ENCODE results near the gene HS6ST3. TPM values are rescaled to one million over a fixed set of nuclear protein-coding genes. Genes with fewer than 3 reads are reported as not detected.
"Not testable (repeated sequence)": the region's sequence is repeated elsewhere in the genome, so short reads cannot be mapped to it uniquely, and the experiment has no call there.

The HS6ST3 gene
- total and polyA plus RNA-seq, 2 donors (not counting 3 experiments of a cell fraction or from before 2014, with no cell fraction given), result 0.03 to 0.15 TPM

DNA sequence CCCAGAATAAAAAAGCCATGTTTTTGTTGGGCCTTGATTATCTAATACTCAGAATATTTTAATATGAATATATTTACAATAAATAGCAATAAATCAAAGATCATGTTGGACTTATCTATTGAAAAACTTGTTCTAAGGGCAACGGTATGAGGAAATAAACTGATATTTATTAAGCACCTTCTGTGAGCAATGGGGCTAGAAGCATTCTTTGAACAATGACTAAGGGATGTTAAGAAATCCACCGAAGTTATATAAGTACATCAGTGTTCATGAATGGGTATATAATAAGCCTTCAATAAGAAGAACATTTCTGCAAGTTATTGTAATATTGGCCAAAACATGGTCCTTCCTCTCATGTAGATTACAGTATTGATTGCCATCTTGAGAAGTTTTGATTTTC, 682.5 kb downstream of the HS6ST3 start:
- Histone ChIP-seq H3K79me2 (ENCODE audit: control insufficient read depth, insufficient read depth, low read length) (no peaks in the 10 kb centered on the region), H3K4me3 (replicated peaks in 1 of 3; ENCODE audit: insufficient read depth in 1 of 3, low read depth in 1 of 3, low read length in 3 of 3) (no peak overlapping the region), H3K4me2 (ENCODE audit: insufficient read depth, low read length) (no peak overlapping the region), H3K36me3 (ENCODE audit: control insufficient read depth in 2 of 2, extremely low read depth in 1 of 2, insufficient read depth in 2 of 2, low read length in 2 of 2) (no peaks in the 10 kb centered on the region), H2AFZ (ENCODE audit: low read depth, low read length) (no peak overlapping the region), H3K4me1 (ENCODE audit: control insufficient read depth, extremely low read depth, insufficient read depth, low read length) (no peaks in the 10 kb centered on the region), H3K9me3 (replicated peaks; ENCODE audit: control insufficient read depth, insufficient read depth, low read length) (no peaks in the 10 kb centered on the region), H3K9ac (replicated peaks; ENCODE audit: extremely low read depth, insufficient read depth, low read length) (no peak overlapping the region), H3K9me1 (replicated peaks; ENCODE audit: control insufficient read depth, extremely low read depth, insufficient read depth, low read length) (no peaks in the 10 kb centered on the region), H4K20me1 (replicated peaks; ENCODE audit: control insufficient read depth, extremely low read depth, insufficient read depth, low read length) (no peaks in the 10 kb centered on the region), H3K27me3 (ENCODE audit: control insufficient read depth in 2 of 2, insufficient read depth in 2 of 2, low read length in 2 of 2) (no peaks in the 10 kb centered on the region), H3K27ac (ENCODE audit: insufficient read depth, low read depth, low read length) (no peak overlapping the region)
- dilution Hi-C loops (cut with MboI; ENCODE audit: extremely low pct_ligation_motif_present, low sequenced_read_pairs), result no loop called here
- no TSS peak for BruUV-seq (replicated peaks)
- POLR2A ChIA-PET, result no interaction called here
- intact Hi-C loops (cut with micrococcal nuclease), result no loop called here
- DNase-seq (ENCODE audit: low read depth, low spot score) (no peak), FAIRE-seq (no peak)
- CTCF ChIA-PET, result no interaction called here
- no peak for TF ChIP-seq GATA2 (IDR thresholded peaks at IDR 0.05; ENCODE audit: insufficient read depth, insufficient read length, low read depth, low read length)
- TF ChIP-seq, protein P1, sequence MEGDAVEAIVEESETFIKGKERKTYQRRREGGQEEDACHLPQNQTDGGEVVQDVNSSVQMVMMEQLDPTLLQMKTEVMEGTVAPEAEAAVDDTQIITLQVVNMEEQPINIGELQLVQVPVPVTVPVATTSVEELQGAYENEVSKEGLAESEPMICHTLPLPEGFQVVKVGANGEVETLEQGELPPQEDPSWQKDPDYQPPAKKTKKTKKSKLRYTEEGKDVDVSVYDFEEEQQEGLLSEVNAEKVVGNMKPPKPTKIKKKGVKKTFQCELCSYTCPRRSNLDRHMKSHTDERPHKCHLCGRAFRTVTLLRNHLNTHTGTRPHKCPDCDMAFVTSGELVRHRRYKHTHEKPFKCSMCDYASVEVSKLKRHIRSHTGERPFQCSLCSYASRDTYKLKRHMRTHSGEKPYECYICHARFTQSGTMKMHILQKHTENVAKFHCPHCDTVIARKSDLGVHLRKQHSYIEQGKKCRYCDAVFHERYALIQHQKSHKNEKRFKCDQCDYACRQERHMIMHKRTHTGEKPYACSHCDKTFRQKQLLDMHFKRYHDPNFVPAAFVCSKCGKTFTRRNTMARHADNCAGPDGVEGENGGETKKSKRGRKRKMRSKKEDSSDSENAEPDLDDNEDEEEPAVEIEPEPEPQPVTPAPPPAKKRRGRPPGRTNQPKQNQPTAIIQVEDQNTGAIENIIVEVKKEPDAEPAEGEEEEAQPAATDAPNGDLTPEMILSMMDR (IDR thresholded peaks at IDR 0.05; ENCODE audit: extremely low read depth in 1 of 2, insufficient read depth in 1 of 2, low read depth in 1 of 2, low read length in 2 of 2), result no peak

DNA sequence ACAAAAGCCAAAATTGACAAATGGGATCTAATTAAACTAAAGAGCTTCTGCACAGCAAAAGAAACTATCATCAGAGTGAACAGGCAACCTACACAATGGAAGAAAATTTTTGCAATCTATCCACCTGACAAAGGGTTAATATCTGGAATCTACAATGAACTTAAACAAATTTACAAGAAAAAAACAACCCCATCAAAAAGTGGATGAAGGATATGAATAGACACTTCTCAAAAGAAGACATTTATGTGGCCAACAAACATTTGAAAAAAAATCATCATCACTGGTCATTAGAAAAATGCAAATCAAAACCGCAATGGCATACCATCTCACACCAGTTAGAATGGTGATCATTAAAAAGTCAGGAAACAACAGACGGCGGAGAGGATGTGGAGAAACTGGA, 688.4 kb downstream of the HS6ST3 start:
- H3K9me3 ChIP-seq (replicated peaks; ENCODE audit: control insufficient read depth, insufficient read depth, low read length); dilution Hi-C loops (cut with MboI; ENCODE audit: extremely low pct_ligation_motif_present, low sequenced_read_pairs); H3K79me2 ChIP-seq (ENCODE audit: control insufficient read depth, insufficient read depth, low read length); H3K36me3 ChIP-seq (ENCODE audit: control insufficient read depth in 2 of 2, extremely low read depth in 1 of 2, insufficient read depth in 2 of 2, low read length in 2 of 2); BruUV-seq (replicated peaks); H3K4me2 ChIP-seq (ENCODE audit: insufficient read depth, low read length); H3K27me3 ChIP-seq (ENCODE audit: control insufficient read depth in 2 of 2, insufficient read depth in 2 of 2, low read length in 2 of 2); H3K9ac ChIP-seq (replicated peaks; ENCODE audit: extremely low read depth, insufficient read depth, low read length); H3K9me1 ChIP-seq (replicated peaks; ENCODE audit: control insufficient read depth, extremely low read depth, insufficient read depth, low read length); H3K4me1 ChIP-seq (ENCODE audit: control insufficient read depth, extremely low read depth, insufficient read depth, low read length); H3K27ac ChIP-seq (ENCODE audit: insufficient read depth, low read depth, low read length); H2AFZ ChIP-seq (ENCODE audit: low read depth, low read length); intact Hi-C loops (cut with micrococcal nuclease); H4K20me1 ChIP-seq (replicated peaks; ENCODE audit: control insufficient read depth, extremely low read depth, insufficient read depth, low read length); FAIRE-seq; POLR2A ChIA-PET; H3K4me3 ChIP-seq (replicated peaks in 1 of 3; ENCODE audit: insufficient read depth in 1 of 3, low read depth in 1 of 3, low read length in 3 of 3); CTCF ChIA-PET; DNase-seq (ENCODE audit: low read depth, low spot score): not testable (repeated sequence)

Data from endothelial cell of umbilical vein (primary cell).